ENCODE results near the gene ITGB4.

DNA sequence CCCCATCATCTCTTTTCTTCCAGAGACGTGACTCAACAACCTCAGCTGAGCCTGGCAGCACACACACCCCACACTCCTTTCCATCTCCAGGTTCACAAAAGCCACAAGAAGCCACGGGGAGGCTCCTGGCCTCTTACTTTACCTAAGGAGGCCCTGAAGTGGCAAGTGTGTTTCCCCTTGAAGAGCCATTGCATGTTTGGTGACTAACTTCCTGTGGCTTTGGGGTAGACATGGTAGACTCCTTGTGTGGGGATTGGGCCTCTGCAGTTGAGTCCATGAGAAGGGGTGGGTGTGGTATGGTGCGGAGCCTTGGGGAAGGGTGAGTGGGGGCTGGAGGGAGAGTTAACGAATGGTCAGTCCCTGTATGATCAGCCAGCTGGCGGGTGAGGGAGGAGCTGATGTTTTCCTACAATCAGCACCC, 29.9 kb upstream of the ITGB4 start:
- no peak for TF ChIP-seq CTCF (conservative IDR thresholded peaks at IDR 0.05 in 1 of 2, IDR thresholded peaks at IDR 0.05 in 1 of 2; ENCODE audit: extremely low read depth in 1 of 2, insufficient read depth in 1 of 2, low read depth in 1 of 2, low read length in 2 of 2)
- no peak for TF ChIP-seq EZH2 (IDR thresholded peaks at IDR 0.05; ENCODE audit: borderline replicate concordance, low read length)

Measured in mammary epithelial cell (primary cell).